Left ventricle myocardium inferior (tissue), 1 donor: Measurements from ENCODE around the gene TAS2R30. TPM values are rescaled to one million over a fixed set of nuclear protein-coding genes. Genes with fewer than 3 reads are reported as not detected.

Source experiments
- DNase-seq: peaks from one replicate; pipeline ENCODE4 v3.0.0-alpha.2; 2020
- H3K27ac ChIP-seq: fragments of 200-600 bp; replicated peaks from 2 replicates; pipeline ENCODE4 v1.8.0; 2021
- H3K27me3 ChIP-seq: fragments of 200-600 bp; 2 replicates; pipeline ENCODE4 v1.8.0; 2021; ENCODE audit warnings: low read depth
- H3K36me3 ChIP-seq: fragments of 200-600 bp; 2 replicates; pipeline ENCODE4 v1.8.0; 2021
- H3K4me1 ChIP-seq: fragments of 200-600 bp; 2 replicates; pipeline ENCODE4 v1.8.0; 2021
- H3K4me3 ChIP-seq: fragments of 200-600 bp; 2 replicates; pipeline ENCODE4 v1.8.0; 2021; ENCODE audit warnings: mild to moderate bottlenecking, moderate library complexity
- H3K9me3 ChIP-seq: fragments of 200-600 bp; replicated peaks from 2 replicates; pipeline ENCODE4 v1.8.0; 2021
- intact Hi-C: fragments of 100-400 bp; cut with micrococcal nuclease; formaldehyde crosslinking; loops from one replicate; pipeline ENCODE4 v1.11.0; 2022
- total RNA-seq: library from RNA; stranded (reverse); fragmentation: NEBNext Ultra II Directional; extraction: Animal tissue kit (Norgen Biotek cat#: 25700); gene quantifications from one replicate; pipeline ENCODE4 v1.2.1, GENCODE V29; 2021
- TF ChIP-seq, protein P1 (sequence below): fragments of 200-600 bp; IDR thresholded peaks from 2 replicates; pipeline ENCODE4 v1.8.0; 2021; ENCODE audit warnings: antibody characterized with exemption, mild to moderate bottlenecking, borderline replicate concordance
- donor health status: DM: no; HTN: yes; CAD: no; lungs with severe emphysema.

Gene TAS2R30
- total RNA-seq, 1 donor from 2014 or later: 0.44 TPM

DNA sequence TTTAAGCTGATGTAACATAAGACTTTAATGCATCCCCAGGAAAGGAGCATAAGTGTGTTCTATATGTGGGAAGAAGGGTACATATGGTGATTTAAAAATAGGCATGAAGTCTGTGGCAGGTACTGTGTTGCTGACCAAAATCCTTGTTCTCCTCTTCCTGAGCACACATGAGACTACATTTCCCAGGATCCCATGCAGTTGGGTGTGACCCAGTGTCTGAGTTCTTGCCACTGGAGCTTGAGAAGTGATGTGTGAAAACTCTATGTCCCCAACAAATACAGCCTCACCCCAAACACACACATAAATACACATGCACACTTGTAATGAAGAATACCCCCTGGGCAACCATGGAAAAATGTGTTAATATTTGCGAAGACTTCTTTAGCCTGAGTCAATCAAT is 28.1 kb upstream of the TAS2R30 start:
- Histone ChIP-seq H3K9me3 (no peaks in the 10 kb centered on the region), H3K36me3 (peaks cover 4% of the 10 kb centered on the region), H3K27ac (no peak overlapping the region), H3K4me3 (no peak overlapping the region), H3K4me1 (peaks cover 20% of the 10 kb centered on the region), H3K27me3 (no peaks in the 10 kb centered on the region)
- TF ChIP-seq, protein P1, sequence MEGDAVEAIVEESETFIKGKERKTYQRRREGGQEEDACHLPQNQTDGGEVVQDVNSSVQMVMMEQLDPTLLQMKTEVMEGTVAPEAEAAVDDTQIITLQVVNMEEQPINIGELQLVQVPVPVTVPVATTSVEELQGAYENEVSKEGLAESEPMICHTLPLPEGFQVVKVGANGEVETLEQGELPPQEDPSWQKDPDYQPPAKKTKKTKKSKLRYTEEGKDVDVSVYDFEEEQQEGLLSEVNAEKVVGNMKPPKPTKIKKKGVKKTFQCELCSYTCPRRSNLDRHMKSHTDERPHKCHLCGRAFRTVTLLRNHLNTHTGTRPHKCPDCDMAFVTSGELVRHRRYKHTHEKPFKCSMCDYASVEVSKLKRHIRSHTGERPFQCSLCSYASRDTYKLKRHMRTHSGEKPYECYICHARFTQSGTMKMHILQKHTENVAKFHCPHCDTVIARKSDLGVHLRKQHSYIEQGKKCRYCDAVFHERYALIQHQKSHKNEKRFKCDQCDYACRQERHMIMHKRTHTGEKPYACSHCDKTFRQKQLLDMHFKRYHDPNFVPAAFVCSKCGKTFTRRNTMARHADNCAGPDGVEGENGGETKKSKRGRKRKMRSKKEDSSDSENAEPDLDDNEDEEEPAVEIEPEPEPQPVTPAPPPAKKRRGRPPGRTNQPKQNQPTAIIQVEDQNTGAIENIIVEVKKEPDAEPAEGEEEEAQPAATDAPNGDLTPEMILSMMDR: no peak
- DNase-seq: no peak
- intact Hi-C loops: no loop called here

DNA sequence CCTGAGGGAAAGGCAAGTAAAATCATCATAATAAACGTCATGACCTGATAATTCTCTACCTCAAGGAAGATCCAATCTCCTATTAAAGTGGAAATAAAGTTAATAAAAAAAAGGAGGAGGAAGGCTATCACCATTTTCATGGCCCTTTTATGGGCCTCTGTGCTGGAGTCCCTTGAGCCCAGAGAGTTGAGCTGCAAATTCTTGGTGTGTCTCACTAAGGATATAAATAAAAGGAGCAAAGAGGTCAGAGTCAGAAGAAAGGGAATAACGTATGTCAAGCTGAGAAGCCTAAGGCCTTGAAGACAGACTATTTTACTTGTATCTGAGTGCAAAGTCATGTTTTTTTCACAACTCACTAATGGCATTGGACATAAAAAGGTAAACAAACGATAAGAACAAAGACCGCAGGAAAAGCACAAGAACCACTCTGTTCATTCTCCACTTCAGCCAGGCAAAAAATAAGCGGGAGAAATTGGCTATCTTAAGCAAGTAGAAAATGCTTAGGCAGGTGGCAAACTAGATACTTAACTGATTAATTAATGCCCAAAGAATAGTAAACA is 24.5 kb upstream of the TAS2R30 start:
- H3K27me3 ChIP-seq: no peaks in the 10 kb centered on the region
- H3K27ac ChIP-seq: no peak overlapping the region
- H3K4me1 ChIP-seq: peaks cover 20% of the 10 kb centered on the region
- no peak for DNase-seq
- H3K36me3 ChIP-seq: no peaks in the 10 kb centered on the region
- intact Hi-C loops: no loop called here
- peaks cover 21% of the 10 kb centered on the region for H3K9me3 ChIP-seq
- TF ChIP-seq, protein P1: no peak
- H3K4me3 ChIP-seq: no peak overlapping the region

DNA sequence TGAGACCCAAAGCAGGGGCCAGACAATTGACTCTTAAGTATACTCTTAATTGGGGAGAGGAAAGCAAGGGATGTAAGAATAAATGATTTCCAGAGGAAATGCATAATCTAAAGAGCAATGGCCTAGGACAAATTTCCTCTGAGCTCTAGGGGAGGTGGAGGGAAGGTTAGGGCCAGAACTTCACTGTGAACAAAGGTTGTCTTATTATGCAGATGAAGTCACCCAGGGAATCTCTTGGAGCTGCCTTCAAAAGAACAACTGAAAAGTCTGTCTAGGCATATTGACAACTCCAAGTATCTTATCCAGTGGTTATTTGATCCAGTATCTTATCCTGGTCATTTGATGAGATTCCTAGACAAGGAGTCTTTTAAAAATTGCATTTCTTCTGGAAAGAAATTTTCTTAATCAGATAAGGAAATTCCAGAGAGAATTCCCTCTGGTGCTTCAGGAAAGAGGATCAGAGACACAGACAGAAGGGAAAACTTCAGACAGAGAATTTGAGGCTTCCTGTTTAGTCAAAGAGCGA is 20.0 kb upstream of the TAS2R30 start:
- Histone ChIP-seq H3K4me1 (peaks cover 23% of the 10 kb centered on the region), H3K27me3 (no peaks in the 10 kb centered on the region), H3K4me3 (no peak overlapping the region), H3K9me3 (peaks cover 21% of the 10 kb centered on the region), H3K27ac (no peak overlapping the region), H3K36me3 (no peaks in the 10 kb centered on the region)
- intact Hi-C loops: no loop called here
- DNase-seq: no peak
- TF ChIP-seq, protein P1: no peak

DNA sequence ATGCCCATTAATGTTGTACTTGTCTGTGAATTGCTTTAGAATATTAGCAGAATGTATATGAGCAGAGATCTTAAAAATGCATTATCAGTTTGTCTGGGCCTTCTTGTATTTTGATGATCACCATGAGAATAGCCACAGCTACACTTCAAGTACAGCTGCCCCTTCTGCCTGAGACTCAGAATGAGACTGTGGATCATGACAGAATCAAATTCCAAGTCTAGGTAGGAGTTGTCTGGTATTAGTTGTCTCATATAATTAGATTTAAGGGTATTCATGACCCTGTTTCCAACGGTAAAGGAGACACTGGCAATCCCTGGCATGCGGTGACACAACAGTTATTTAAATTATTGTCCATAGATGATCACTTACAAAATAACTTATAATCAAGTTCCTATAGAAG is 18.3 kb upstream of the TAS2R30 start:
- Histone ChIP-seq H3K4me3 (no peak overlapping the region), H3K27me3 (no peaks in the 10 kb centered on the region), H3K27ac (no peak overlapping the region), H3K4me1 (peaks cover 6% of the 10 kb centered on the region), H3K9me3 (peaks cover 21% of the 10 kb centered on the region), H3K36me3 (no peaks in the 10 kb centered on the region)
- no peak for DNase-seq
- intact Hi-C loops: no loop called here
- TF ChIP-seq, protein P1: no peak

DNA sequence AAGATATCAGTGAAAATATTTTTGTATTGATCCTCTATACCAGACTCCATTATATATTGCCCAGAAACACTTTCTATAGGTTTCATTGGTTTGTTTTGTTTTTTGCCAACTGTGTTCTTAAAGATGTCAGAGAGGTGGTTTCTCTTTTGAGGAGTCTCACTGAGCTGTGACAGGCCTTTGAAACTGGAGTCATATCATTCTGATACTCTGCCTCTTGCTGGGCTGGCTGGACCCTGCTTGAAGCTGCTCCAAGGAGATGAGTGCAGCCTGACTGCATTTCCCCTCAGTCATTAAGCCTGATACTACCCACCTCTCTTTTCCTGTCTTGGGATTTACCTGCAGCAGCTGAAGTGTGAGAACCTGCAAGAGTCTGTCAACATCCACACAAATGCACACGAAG is 16.4 kb upstream of the TAS2R30 start:
- TF ChIP-seq, protein P1: no peak
- no peak overlapping the region for H3K27ac ChIP-seq
- no peaks in the 10 kb centered on the region for H3K27me3 ChIP-seq
- peaks cover 14% of the 10 kb centered on the region for H3K9me3 ChIP-seq
- H3K36me3 ChIP-seq: no peaks in the 10 kb centered on the region
- H3K4me3 ChIP-seq: no peak overlapping the region
- no peak for DNase-seq
- H3K4me1 ChIP-seq: peaks cover 4% of the 10 kb centered on the region
- intact Hi-C loops: no loop called here

DNA sequence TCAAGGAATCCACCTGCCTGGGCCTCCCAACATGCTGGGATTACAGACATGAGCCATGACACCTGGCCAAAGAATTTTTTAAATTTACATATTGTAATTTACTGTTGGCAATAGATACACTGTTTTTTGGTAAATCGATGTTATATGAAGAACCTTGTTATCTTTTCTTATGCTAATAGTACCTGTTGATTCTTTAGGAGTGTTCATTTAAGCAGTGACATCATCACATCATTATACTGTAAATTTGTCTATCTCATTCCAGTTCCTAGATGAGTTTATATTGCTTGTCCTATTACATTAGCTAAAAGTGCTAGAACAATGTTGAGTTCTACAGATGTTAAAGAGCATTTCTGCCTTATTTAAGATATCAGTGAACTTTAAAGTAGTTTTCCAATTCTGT is 13.0 kb upstream of the TAS2R30 start:
- Histone ChIP-seq H3K4me3 (no peak overlapping the region), H3K27ac (no peak overlapping the region), H3K27me3 (no peaks in the 10 kb centered on the region), H3K36me3 (peaks cover 3% of the 10 kb centered on the region), H3K9me3 (peaks cover 28% of the 10 kb centered on the region), H3K4me1 (peaks cover 4% of the 10 kb centered on the region)
- TF ChIP-seq, protein P1: no peak
- intact Hi-C loops: no loop called here
- no peak for DNase-seq
